Endothelial cell of umbilical vein (primary cell): ENCODE results near the gene METTL26. TPM values are rescaled to one million over a fixed set of nuclear protein-coding genes. Genes with fewer than 3 reads are reported as not detected.

Experiments used
- BruUV-seq: library from RNA; stranded (reverse); fragments of 400-500 nt; replicated peaks from 2 replicates; lab custom pipeline; 2021; lab: Mats Ljungman, UMichigan
- CTCF ChIA-PET: fragments of 300-600, 350-600 bp; sonication (Branson Sonifier 250); formaldehyde crosslinking; loops from one replicate; lab custom pipeline; 2021; ENCODE audit warnings: antibody characterized with exemption, inconsistent platforms; lab: Charles Lee
- POLR2A ChIA-PET: fragments of 300-600, 350-600 bp; sonication (Branson Sonifier 250); formaldehyde crosslinking; loops from one replicate; lab custom pipeline; 2021; ENCODE audit warnings: antibody characterized with exemption, inconsistent platforms; lab: Charles Lee
- DNase-seq: peaks from one replicate; pipeline ENCODE4 v3.0.0-alpha.2; 2011; ENCODE audit warnings: low read depth, low spot score
- FAIRE-seq: peaks from 2 replicates; lab custom pipeline; 2011; peaks lifted over from hg19 to GRCh38; lab: Jason Lieb, UNC
- H2AFZ ChIP-seq: 2 replicates; pipeline ENCODE4 v1.6.0; 2012; ENCODE audit warnings: low read depth, low read length, control low read depth, inconsistent platforms
- H3K27ac ChIP-seq: 2 replicates; pipeline ENCODE4 v1.5.1; 2011; ENCODE audit warnings: low read depth, mild to moderate bottlenecking, control low read depth, low read length, moderate library complexity; ENCODE audit not compliant: insufficient read depth
- H3K27me3 ChIP-seq, 2 experiments: 2 replicates each; pipeline versions ENCODE4 v1.6.0 to v1.6.1; 2011; ENCODE audit warnings: low read length in 2 of 2, mixed read lengths in 1 of 2; ENCODE audit not compliant: control insufficient read depth in 2 of 2, insufficient read depth in 2 of 2
- H3K36me3 ChIP-seq, 2 experiments: 2 replicates in 1 of 2; 3 replicates in 1 of 2; pipeline ENCODE4 v1.5.1; 2011; ENCODE audit warnings: low read length in 2 of 2, mild to moderate bottlenecking in 1 of 2, moderate library complexity in 1 of 2; ENCODE audit not compliant: control insufficient read depth in 2 of 2, insufficient read depth in 2 of 2; ENCODE audit errors: extremely low read depth in 1 of 2
- H3K4me1 ChIP-seq: 3 replicates; pipeline ENCODE4 v1.5.1; 2011; ENCODE audit warnings: mild to moderate bottlenecking, low read length; ENCODE audit not compliant: control insufficient read depth, insufficient read depth; ENCODE audit errors: extremely low read depth
- H3K4me2 ChIP-seq: 2 replicates; pipeline ENCODE4 v1.6.1; 2011; ENCODE audit warnings: low read length, control low read depth, mixed read lengths; ENCODE audit not compliant: insufficient read depth
- H3K4me3 ChIP-seq, 3 experiments: fragments of 200-600 bp in 1 of 3; sonication (generic), shearing (Covaris generic) in 1 of 3; replicated peaks in 1 of 3; 2 replicates each; pipeline ENCODE4 v1.5.1; 2011 to 2016; ENCODE audit warnings: control low read depth in 3 of 3, low read length in 3 of 3, mild to moderate bottlenecking in 2 of 3, inconsistent platforms in 1 of 3, low read depth in 1 of 3, moderate library complexity in 1 of 3; ENCODE audit not compliant: insufficient read depth in 1 of 3
- H3K79me2 ChIP-seq: 2 replicates; pipeline ENCODE4 v1.6.0; 2012; ENCODE audit warnings: low read length, inconsistent platforms; ENCODE audit not compliant: control insufficient read depth, insufficient read depth
- H3K9ac ChIP-seq: replicated peaks from 2 replicates; pipeline ENCODE3; 2011; ENCODE audit warnings: low read length, control low read depth; ENCODE audit not compliant: insufficient read depth; ENCODE audit errors: extremely low read depth
- H3K9me1 ChIP-seq: replicated peaks from 3 replicates; pipeline ENCODE4 v1.6.0; 2011; ENCODE audit warnings: mild to moderate bottlenecking, low read length; ENCODE audit not compliant: control insufficient read depth, insufficient read depth; ENCODE audit errors: extremely low read depth
- H3K9me3 ChIP-seq: replicated peaks from 2 replicates; pipeline ENCODE4 v1.5.1; 2012; ENCODE audit warnings: low read length, inconsistent platforms; ENCODE audit not compliant: control insufficient read depth, insufficient read depth
- H4K20me1 ChIP-seq: replicated peaks from 2 replicates; pipeline ENCODE3; 2011; ENCODE audit warnings: mild to moderate bottlenecking, low read length; ENCODE audit not compliant: control insufficient read depth, insufficient read depth; ENCODE audit errors: extremely low read depth
- CTCF ChIP-seq, 2 donors: IDR thresholded peaks; 1 replicate in 1 of 2; 2 replicates in 1 of 2; pipeline ENCODE4 v1.5.1; 2011; ENCODE audit warnings: low read length in 2 of 2, mild to moderate bottlenecking in 2 of 2, moderate library complexity in 2 of 2, control low read depth in 1 of 2, inconsistent platforms in 1 of 2, low read depth in 1 of 2; ENCODE audit not compliant: insufficient read depth in 1 of 2; ENCODE audit errors: extremely low read depth in 1 of 2
- EZH2 ChIP-seq: IDR thresholded peaks from 2 replicates; pipeline ENCODE4 v1.6.1; 2012; ENCODE audit warnings: borderline replicate concordance, low read depth, mild to moderate bottlenecking, moderate library complexity, low read length, inconsistent platforms; ENCODE audit not compliant: severe bottlenecking
- FOS ChIP-seq: IDR thresholded peaks from 2 replicates; pipeline ENCODE4 v1.6.1; 2011; ENCODE audit warnings: mild to moderate bottlenecking, low read length, moderate library complexity, borderline replicate concordance; ENCODE audit not compliant: insufficient read depth
- GATA2 ChIP-seq: IDR thresholded peaks from 2 replicates; pipeline ENCODE4 v1.7.0; 2011; ENCODE audit warnings: low read depth, mild to moderate bottlenecking, moderate library complexity, mixed read lengths, low read length; ENCODE audit not compliant: insufficient read length, insufficient read depth
- JUN ChIP-seq: IDR thresholded peaks from 2 replicates; pipeline ENCODE4 v1.6.1; 2011; ENCODE audit warnings: borderline replicate concordance, low read depth; ENCODE audit not compliant: insufficient read length, insufficient read depth
- MYC ChIP-seq: IDR thresholded peaks from one replicate; pipeline ENCODE4 v1.6.1; 2011; ENCODE audit warnings: mild to moderate bottlenecking, low read depth, low read length
- POLR2A ChIP-seq: IDR thresholded peaks from 2 replicates; pipeline ENCODE4 v1.6.1; 2012; ENCODE audit warnings: low read depth, mild to moderate bottlenecking, control low read depth, low read length
- POLR2AphosphoS5 ChIP-seq: IDR thresholded peaks from 2 replicates; pipeline ENCODE4 v1.6.1; 2012; ENCODE audit warnings: low read depth, mild to moderate bottlenecking, control low read depth, low read length, moderate library complexity; ENCODE audit not compliant: insufficient read depth
- dilution Hi-C: fragments of 300-500 bp; cut with MboI; formaldehyde crosslinking; loops from one replicate; pipeline ENCODE4 v1.15.0; 2019; ENCODE audit warnings: low sequenced_read_pairs; ENCODE audit not compliant: extremely low pct_ligation_motif_present
- intact Hi-C: fragments of 100-400 bp; cut with micrococcal nuclease; formaldehyde crosslinking; loops from one replicate; pipeline ENCODE4 v1.10.0; 2022
- polyA plus RNA-seq, 4 experiments: library from polyadenylated mRNA; depleted of rRNA in 3 of 4; stranded (reverse) in 3 of 4; unstranded in 1 of 4; fragments of >200 nt; gene quantifications; 2 replicates each; pipeline versions ENCODE4 v1.2.1 to v1.2.3, GENCODE V29; 2011 to 2012; ENCODE audit warnings: missing spikeins in 1 of 4
- total RNA-seq: library from RNA; stranded (reverse); gene quantifications from 2 replicates; pipeline ENCODE4 v1.2.3, GENCODE V29; 2021
- TF ChIP-seq, protein P1 (sequence below): IDR thresholded peaks from 2 replicates; pipeline ENCODE4 v1.6.1; 2011; ENCODE audit not compliant: insufficient read depth, insufficient read length

METTL26 gene
- total and polyA plus RNA-seq, 2 donors (not counting 3 experiments of a cell fraction or from before 2014, with no cell fraction given) = 114 to 138 TPM

- Histone ChIP-seq H3K9me1 (no peaks in the 10 kb centered on the region), H3K36me3 (peaks cover 7 to 19% of the 10 kb centered on the region in 2 experiments), H4K20me1 (no peaks in the 10 kb centered on the region), H3K9me3 (no peaks in the 10 kb centered on the region), H2AFZ (no peak overlapping the region), H3K4me3 (no peak overlapping the region), H3K79me2 (peaks cover 31% of the 10 kb centered on the region), H3K9ac (no peak overlapping the region), H3K27ac (no peak overlapping the region), H3K4me1 (peaks cover 20% of the 10 kb centered on the region), H3K4me2 (peak overlapping the region; percentile 66), H3K27me3 (no peaks in the 10 kb centered on the region)
- POLR2A ChIA-PET = no interaction called here
- dilution Hi-C loops = no loop called here
- intact Hi-C loops = no loop called here
- TF ChIP-seq GATA2 = no peak
- TF ChIP-seq EZH2 = no peak
- no peak for TF ChIP-seq FOS
- TF ChIP-seq POLR2A = no peak
- TF ChIP-seq MYC = no peak
- TF ChIP-seq JUN = no peak
- TF ChIP-seq, protein P1, sequence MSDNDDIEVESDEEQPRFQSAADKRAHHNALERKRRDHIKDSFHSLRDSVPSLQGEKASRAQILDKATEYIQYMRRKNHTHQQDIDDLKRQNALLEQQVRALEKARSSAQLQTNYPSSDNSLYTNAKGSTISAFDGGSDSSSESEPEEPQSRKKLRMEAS = no peak
- no peak for TF ChIP-seq CTCF (IDR thresholded peaks at IDR 0.05; ENCODE audit: extremely low read depth in 1 of 2, insufficient read depth in 1 of 2, low read depth in 1 of 2, low read length in 2 of 2)
- TF ChIP-seq POLR2AphosphoS5 = no peak
- FAIRE-seq (no peak), DNase-seq (no peak)
- TSS peak; percentile 43 for BruUV-seq
- CTCF ChIA-PET = interaction anchor here (0.8 to 1.8 kb wide), 4 partner anchors 15 to 289 kb away, joined by 3 to 5 read pairs (median 4); no protein-coding TSS in a partner anchor
Measured at GRCh38 chr16:681746-682427, 45.8 kb upstream of the METTL26 start.
